Kidney (tissue), 14 donors: Measurements from ENCODE around the gene NEDD9. TPM values are rescaled to one million over a fixed set of nuclear protein-coding genes. Genes with fewer than 3 reads are reported as not detected.

Source experiments
- DNase-seq, 5 donors: peaks; one replicate each; pipeline ENCODE4 v3.0.0-alpha.2; 2013 to 2020
- FAIRE-seq: peaks from 2 replicates; lab custom pipeline; 2012; peaks lifted over from hg19 to GRCh38; lab: Jason Lieb, UNC
- H3K27ac ChIP-seq, 2 donors: one replicate each; pipeline ENCODE4 v1.7.0; 2013; ENCODE audit warnings: low read depth in 2 of 2, low read length in 2 of 2, inconsistent platforms in 1 of 2
- H3K27me3 ChIP-seq: one replicate; pipeline ENCODE4 v1.7.1; 2013; ENCODE audit warnings: low read length, inconsistent platforms; ENCODE audit not compliant: control insufficient read depth, insufficient read depth
- H3K36me3 ChIP-seq, 3 donors: one replicate each; pipeline versions ENCODE4 v1.7.0 to v1.7.1; 2013; ENCODE audit warnings: low read length in 3 of 3, control low read depth in 1 of 3, inconsistent platforms in 1 of 3; ENCODE audit not compliant: insufficient read depth in 3 of 3, control insufficient read depth in 2 of 3
- H3K4me1 ChIP-seq, 3 donors: one replicate each; pipeline versions ENCODE4 v1.7.0 to v1.7.1; 2013; ENCODE audit warnings: low read length in 3 of 3, inconsistent platforms in 1 of 3, low read depth in 1 of 3; ENCODE audit not compliant: control insufficient read depth in 2 of 3, insufficient read depth in 2 of 3
- H3K4me3 ChIP-seq, 3 donors: one replicate each; pipeline versions ENCODE4 v1.7.0 to v1.8.1; 2013; ENCODE audit warnings: low read length in 3 of 3, control low read depth in 1 of 3, inconsistent platforms in 1 of 3
- H3K9ac ChIP-seq, 3 donors: one replicate each; pipeline versions ENCODE4 v1.7.0 to v1.7.1; 2013; ENCODE audit warnings: low read length in 3 of 3, control low read depth in 1 of 3, inconsistent platforms in 1 of 3
- H3K9me3 ChIP-seq, 3 donors: one replicate each; pipeline versions ENCODE4 v1.7.0 to v1.7.1; 2013; ENCODE audit warnings: low read length in 3 of 3, control low read depth in 1 of 3, inconsistent platforms in 1 of 3; ENCODE audit not compliant: control insufficient read depth in 2 of 3, insufficient read depth in 1 of 3
- CTCF ChIP-seq: IDR thresholded peaks from 3 replicates; pipeline ENCODE4 v1.5.1; 2012; ENCODE audit warnings: mild to moderate bottlenecking, moderate library complexity, borderline replicate concordance; ENCODE audit not compliant: insufficient read depth; ENCODE audit errors: extremely low read depth
- intact Hi-C: fragments of 100-400 bp; cut with DNase I; formaldehyde crosslinking; loops from one replicate; pipeline ENCODE4 v1.11.1; 2022
- polyA plus RNA-seq: library from polyadenylated mRNA; stranded (reverse); fragments of 350-450 nt; fragmentation: Illumina TruSeq; extraction: RNeasy Lipid Tissue Mini Kit (QIAGEN cat#74804); gene quantifications from one replicate; pipeline ENCODE4 v1.2.3, GENCODE V29; 2014; ENCODE audit warnings: low read depth, low replicate concordance; ENCODE audit not compliant: insufficient read depth
- total RNA-seq: library from RNA; stranded (reverse); fragmentation: NEBNext Ultra II Directional; extraction: Animal tissue kit (Norgen Biotek cat#: 25700); gene quantifications from one replicate; pipeline ENCODE4 v1.2.1, GENCODE V29; 2021
- donor health status: control.
- donor health status: control.
- donor health status: control.
- donor health status: control.
- donor health status: control.
- donor health status: DM: yes; HTN: yes; CAD: no.
- donor health status: Normal renal cell carcinoma (clear cell type).

The NEDD9 gene
- total and polyA plus RNA-seq, 2 donors from 2014 or later = 19.2 to 101 TPM

- Histone ChIP-seq H3K9me3 (no peaks in the 10 kb centered on the region), H3K27ac (no peak overlapping the region), H3K36me3 (no peaks in the 10 kb centered on the region), H3K4me1 (peaks cover 0 to 2% (median 0%) of the 10 kb centered on the region in 3 donors), H3K27me3 (no peaks in the 10 kb centered on the region), H3K4me3 (peak overlapping the region in 1 of 3 donors; percentile 46), H3K9ac (no peak overlapping the region)
- FAIRE-seq (no peak), DNase-seq (peak in 4 of 5 donors; percentile 79 to 88 (median 82))
- intact Hi-C loops = no loop called here
- peak; percentile 90 for TF ChIP-seq CTCF
These were observed 59.8 kb downstream of the NEDD9 start for GRCh38 chr6:11172501-11173327.

- Histone ChIP-seq H3K27me3 (no peaks in the 10 kb centered on the region), H3K27ac (no peak overlapping the region), H3K9ac (no peak overlapping the region), H3K36me3 (no peaks in the 10 kb centered on the region), H3K4me1 (peaks cover 0 to 2% (median 0%) of the 10 kb centered on the region in 3 donors), H3K9me3 (no peaks in the 10 kb centered on the region), H3K4me3 (no peak overlapping the region)
- DNase-seq = no peak
- intact Hi-C loops = no loop called here
- TF ChIP-seq CTCF = no peak
- no peak for FAIRE-seq
These were observed 60.5 kb downstream of the NEDD9 start for GRCh38 chr6:11171952-11172351.

GRCh38 chr6:11168091-11168635 lies 64.3 kb downstream of the NEDD9 start:
- Histone ChIP-seq H3K27ac (no peak overlapping the region), H3K27me3 (no peaks in the 10 kb centered on the region), H3K36me3 (no peaks in the 10 kb centered on the region), H3K9me3 (no peaks in the 10 kb centered on the region), H3K4me3 (no peak overlapping the region), H3K9ac (no peak overlapping the region), H3K4me1 (peaks cover 0 to 2% (median 0%) of the 10 kb centered on the region in 3 donors)
- no peak for TF ChIP-seq CTCF
- intact Hi-C loops = no loop called here
- FAIRE-seq (no peak), DNase-seq (peak in 1 of 5 donors; percentile 8)
